Measurements from ENCODE around the gene STAMBP. TPM values are rescaled to one million over a fixed set of nuclear protein-coding genes. Genes with fewer than 3 reads are reported as not detected.
"Not testable (repeated sequence)": the region's sequence is repeated elsewhere in the genome, so short reads cannot be mapped to it uniquely, and the experiment has no call there.

The STAMBP gene
- total and polyA plus RNA-seq, 2 donors (not counting 1 experiment from before 2014, with no cell fraction given), result 23.3 to 44.2 TPM

- H3K9me3 ChIP-seq (ENCODE audit: control insufficient read depth, insufficient read depth, low read depth, low read length); H3K36me3 ChIP-seq (ENCODE audit: control insufficient read depth, insufficient read depth, low read length); H3K79me2 ChIP-seq (ENCODE audit: control insufficient read depth, insufficient read depth, low read length); H3K27me3 ChIP-seq (ENCODE audit: control insufficient read depth, insufficient read depth, low read length); H3K9ac ChIP-seq (ENCODE audit: insufficient read depth, low read length); H3K4me2 ChIP-seq (ENCODE audit: extremely low read depth, insufficient read depth, low read length); H3K27ac ChIP-seq (ENCODE audit: insufficient read depth, low read length); H2AFZ ChIP-seq (ENCODE audit: low read length); H3K4me3 ChIP-seq (replicated peaks in 1 of 4; ENCODE audit: control extremely low read depth in 1 of 4, insufficient read depth in 1 of 4, low read depth in 3 of 4, low read length in 4 of 4); H3K4me1 ChIP-seq (ENCODE audit: control insufficient read depth, extremely low read depth, insufficient read depth, low read length); DNase-seq (ENCODE audit: low read depth in 2 of 2); H4K20me1 ChIP-seq (ENCODE audit: control insufficient read depth, extremely low read depth, insufficient read depth, low read length): not testable (repeated sequence)
Measured at GRCh38 chr2:73783883-73784282, 44.9 kb upstream of the STAMBP start, which contains the start of gene C2orf78. TSS of gene C2orf78 (plus strand) at chr2:73784183. CDS start at chr2:73784310, 127 bp downstream.

DNA sequence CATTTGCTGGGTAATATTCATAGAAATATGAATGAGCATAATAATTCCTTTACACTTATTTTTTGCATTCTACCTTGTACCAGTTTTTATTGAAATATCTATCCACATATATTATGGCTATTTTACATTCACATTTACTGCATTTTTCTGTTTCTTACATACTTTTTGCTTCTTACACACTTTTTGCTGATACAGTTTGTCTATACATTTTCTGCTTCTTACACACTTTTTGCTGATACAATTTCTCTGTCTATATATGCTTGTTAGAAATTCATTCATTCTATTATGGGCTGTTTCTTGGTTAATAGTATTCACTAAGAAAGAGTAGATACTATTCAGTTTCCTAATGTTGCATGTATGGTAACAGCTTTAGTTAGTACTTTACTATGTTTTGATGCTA lies 16.9 kb upstream of the STAMBP start:
- Histone ChIP-seq H3K27me3 (ENCODE audit: control insufficient read depth, insufficient read depth, low read length) (peaks cover 19% of the 10 kb centered on the region), H3K4me2 (ENCODE audit: extremely low read depth, insufficient read depth, low read length) (no peak overlapping the region), H3K79me2 (ENCODE audit: control insufficient read depth, insufficient read depth, low read length) (no peaks in the 10 kb centered on the region), H3K9me3 (ENCODE audit: control insufficient read depth, insufficient read depth, low read depth, low read length) (no peaks in the 10 kb centered on the region), H3K9ac (ENCODE audit: insufficient read depth, low read length) (no peak overlapping the region), H4K20me1 (ENCODE audit: control insufficient read depth, extremely low read depth, insufficient read depth, low read length) (no peaks in the 10 kb centered on the region), H3K27ac (ENCODE audit: insufficient read depth, low read length) (no peak overlapping the region), H2AFZ (ENCODE audit: low read length) (no peak overlapping the region), H3K4me1 (ENCODE audit: control insufficient read depth, extremely low read depth, insufficient read depth, low read length) (no peaks in the 10 kb centered on the region), H3K36me3 (ENCODE audit: control insufficient read depth, insufficient read depth, low read length) (no peaks in the 10 kb centered on the region), H3K4me3 (replicated peaks in 1 of 4; ENCODE audit: control extremely low read depth in 1 of 4, insufficient read depth in 1 of 4, low read depth in 3 of 4, low read length in 4 of 4) (no peak overlapping the region)
- TF ChIP-seq CTCF (conservative IDR thresholded peaks at IDR 0.05 in 1 of 2, IDR thresholded peaks at IDR 0.05 in 1 of 2; ENCODE audit: low read depth in 1 of 2, low read length in 2 of 2), result no peak
- TF ChIP-seq EZH2 (IDR thresholded peaks at IDR 0.05; ENCODE audit: low read length, missing control alignments), result no peak
- DNase-seq (ENCODE audit: low read depth in 2 of 2), result no peak

DNA sequence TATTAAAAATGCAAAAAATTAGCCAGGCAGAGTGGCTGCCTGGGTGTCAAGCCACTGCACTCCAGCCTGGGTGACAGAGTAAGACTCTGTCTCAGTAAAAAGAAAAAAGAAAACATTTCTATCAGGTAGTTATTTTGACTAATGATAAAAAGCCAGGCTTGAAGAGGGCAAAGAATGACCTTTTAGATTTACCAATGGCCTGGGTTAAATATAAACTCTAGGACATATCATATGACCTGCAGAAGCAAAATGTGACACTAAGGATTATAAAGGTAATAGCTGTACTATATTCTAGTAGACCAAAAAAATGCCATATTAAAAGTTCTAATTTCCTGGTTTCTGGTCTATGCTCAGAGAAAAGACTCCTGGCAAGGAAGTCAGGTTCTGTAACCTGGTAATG lies 16.1 kb upstream of the STAMBP start:
- Histone ChIP-seq H3K9me3 (ENCODE audit: control insufficient read depth, insufficient read depth, low read depth, low read length) (no peaks in the 10 kb centered on the region), H3K27me3 (ENCODE audit: control insufficient read depth, insufficient read depth, low read length) (peaks cover 19% of the 10 kb centered on the region), H3K4me1 (ENCODE audit: control insufficient read depth, extremely low read depth, insufficient read depth, low read length) (no peaks in the 10 kb centered on the region), H3K27ac (ENCODE audit: insufficient read depth, low read length) (no peak overlapping the region), H3K4me3 (replicated peaks in 1 of 4; ENCODE audit: control extremely low read depth in 1 of 4, insufficient read depth in 1 of 4, low read depth in 3 of 4, low read length in 4 of 4) (no peak overlapping the region), H3K4me2 (ENCODE audit: extremely low read depth, insufficient read depth, low read length) (no peak overlapping the region), H3K79me2 (ENCODE audit: control insufficient read depth, insufficient read depth, low read length) (no peaks in the 10 kb centered on the region), H3K36me3 (ENCODE audit: control insufficient read depth, insufficient read depth, low read length) (no peaks in the 10 kb centered on the region), H3K9ac (ENCODE audit: insufficient read depth, low read length) (no peak overlapping the region), H2AFZ (ENCODE audit: low read length) (no peak overlapping the region), H4K20me1 (ENCODE audit: control insufficient read depth, extremely low read depth, insufficient read depth, low read length) (no peaks in the 10 kb centered on the region)
- TF ChIP-seq EZH2 (IDR thresholded peaks at IDR 0.05; ENCODE audit: low read length, missing control alignments) (no peak), CTCF (conservative IDR thresholded peaks at IDR 0.05 in 1 of 2, IDR thresholded peaks at IDR 0.05 in 1 of 2; ENCODE audit: low read depth in 1 of 2, low read length in 2 of 2) (no peak)
- DNase-seq (ENCODE audit: low read depth in 2 of 2), result no peak
